GM13977 (cell line): Measurements from ENCODE around the gene SPDYE3.

Experiments used
- DNase-seq: peaks from one replicate; pipeline ENCODE4 v3.0.0; 2012; ENCODE audit warnings: low spot score
- in situ Hi-C: fragments of 300-500 bp; cut with MboI; formaldehyde crosslinking; loops from one replicate; pipeline ENCODE4 v1.12.0; 2022; ENCODE audit warnings: low sequenced_read_pairs, low pct_unique_long_range_greater_than_20kb, mixed read lengths, inconsistent platforms; ENCODE audit not compliant: unreplicated experiment
- TF ChIP-seq, protein P1 (sequence below): IDR thresholded peaks from 2 replicates; pipeline ENCODE4 v1.5.1; 2012; ENCODE audit warnings: mild to moderate bottlenecking, control low read depth; ENCODE audit not compliant: insufficient read depth; ENCODE audit errors: extremely low read depth, missing control alignments

The SPDYE3 gene

GRCh38 chr7:100370746-100371145 is 63.2 kb downstream of the SPDYE3 start:
- in situ Hi-C loops = no loop called here
- TF ChIP-seq, protein P1, sequence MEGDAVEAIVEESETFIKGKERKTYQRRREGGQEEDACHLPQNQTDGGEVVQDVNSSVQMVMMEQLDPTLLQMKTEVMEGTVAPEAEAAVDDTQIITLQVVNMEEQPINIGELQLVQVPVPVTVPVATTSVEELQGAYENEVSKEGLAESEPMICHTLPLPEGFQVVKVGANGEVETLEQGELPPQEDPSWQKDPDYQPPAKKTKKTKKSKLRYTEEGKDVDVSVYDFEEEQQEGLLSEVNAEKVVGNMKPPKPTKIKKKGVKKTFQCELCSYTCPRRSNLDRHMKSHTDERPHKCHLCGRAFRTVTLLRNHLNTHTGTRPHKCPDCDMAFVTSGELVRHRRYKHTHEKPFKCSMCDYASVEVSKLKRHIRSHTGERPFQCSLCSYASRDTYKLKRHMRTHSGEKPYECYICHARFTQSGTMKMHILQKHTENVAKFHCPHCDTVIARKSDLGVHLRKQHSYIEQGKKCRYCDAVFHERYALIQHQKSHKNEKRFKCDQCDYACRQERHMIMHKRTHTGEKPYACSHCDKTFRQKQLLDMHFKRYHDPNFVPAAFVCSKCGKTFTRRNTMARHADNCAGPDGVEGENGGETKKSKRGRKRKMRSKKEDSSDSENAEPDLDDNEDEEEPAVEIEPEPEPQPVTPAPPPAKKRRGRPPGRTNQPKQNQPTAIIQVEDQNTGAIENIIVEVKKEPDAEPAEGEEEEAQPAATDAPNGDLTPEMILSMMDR = no peak
- DNase-seq = no peak

GRCh38 chr7:100371561-100372171 is 64.2 kb downstream of the SPDYE3 start:
- no peak for DNase-seq
- TF ChIP-seq, protein P1 = no peak
- in situ Hi-C loops = no loop called here
